Glutamatergic neuron (in vitro differentiated cells): ENCODE results near the gene PPDPF. TPM values are rescaled to one million over a fixed set of nuclear protein-coding genes. Genes with fewer than 3 reads are reported as not detected.

Experiments used
- DNase-seq: peaks from one replicate; pipeline ENCODE4 v3.0.0; 2022
- H3K27ac Mint-ChIP-seq: one replicate; pipeline ENCODE4 v1.8.0; 2020; ENCODE audit warnings: mild to moderate bottlenecking, mixed read lengths, inconsistent platforms; ENCODE audit not compliant: unreplicated experiment
- H3K27me3 Mint-ChIP-seq: one replicate; pipeline ENCODE4 v1.8.0; 2020; ENCODE audit warnings: mild to moderate bottlenecking, moderate library complexity, mixed read lengths, inconsistent platforms; ENCODE audit not compliant: unreplicated experiment
- H3K36me3 Mint-ChIP-seq: one replicate; pipeline ENCODE4 v1.8.0; 2020; ENCODE audit warnings: mild to moderate bottlenecking, mixed read lengths, inconsistent platforms; ENCODE audit not compliant: unreplicated experiment
- H3K4me1 Mint-ChIP-seq: one replicate; pipeline ENCODE4 v1.8.0; 2020; ENCODE audit warnings: mild to moderate bottlenecking, low read depth, mixed read lengths, inconsistent platforms; ENCODE audit not compliant: unreplicated experiment
- H3K4me3 Mint-ChIP-seq: one replicate; pipeline ENCODE4 v1.8.0; 2020; ENCODE audit warnings: mild to moderate bottlenecking, mixed read lengths, inconsistent platforms; ENCODE audit not compliant: unreplicated experiment
- H3K9me3 Mint-ChIP-seq: one replicate; pipeline ENCODE4 v1.8.0; 2020; ENCODE audit warnings: mild to moderate bottlenecking, moderate library complexity, mixed read lengths, inconsistent platforms; ENCODE audit not compliant: unreplicated experiment
- total RNA-seq: library from RNA; stranded (reverse); fragmentation: NEBNext Ultra II Directional; extraction: Animal tissue kit (Norgen Biotek cat#: 25700); gene quantifications from one replicate; pipeline ENCODE4 v1.2.1, GENCODE V29; 2021; ENCODE audit not compliant: unreplicated experiment
- TF ChIP-seq, protein P1 (sequence below): fragments of 200-600 bp; sonication (generic); IDR thresholded peaks from one replicate; pipeline ENCODE4 v1.5.0; 2021; ENCODE audit not compliant: partially characterized antibody, unreplicated experiment

PPDPF gene
- total RNA-seq, 1 donor from 2014 or later, result 293 TPM

DNA sequence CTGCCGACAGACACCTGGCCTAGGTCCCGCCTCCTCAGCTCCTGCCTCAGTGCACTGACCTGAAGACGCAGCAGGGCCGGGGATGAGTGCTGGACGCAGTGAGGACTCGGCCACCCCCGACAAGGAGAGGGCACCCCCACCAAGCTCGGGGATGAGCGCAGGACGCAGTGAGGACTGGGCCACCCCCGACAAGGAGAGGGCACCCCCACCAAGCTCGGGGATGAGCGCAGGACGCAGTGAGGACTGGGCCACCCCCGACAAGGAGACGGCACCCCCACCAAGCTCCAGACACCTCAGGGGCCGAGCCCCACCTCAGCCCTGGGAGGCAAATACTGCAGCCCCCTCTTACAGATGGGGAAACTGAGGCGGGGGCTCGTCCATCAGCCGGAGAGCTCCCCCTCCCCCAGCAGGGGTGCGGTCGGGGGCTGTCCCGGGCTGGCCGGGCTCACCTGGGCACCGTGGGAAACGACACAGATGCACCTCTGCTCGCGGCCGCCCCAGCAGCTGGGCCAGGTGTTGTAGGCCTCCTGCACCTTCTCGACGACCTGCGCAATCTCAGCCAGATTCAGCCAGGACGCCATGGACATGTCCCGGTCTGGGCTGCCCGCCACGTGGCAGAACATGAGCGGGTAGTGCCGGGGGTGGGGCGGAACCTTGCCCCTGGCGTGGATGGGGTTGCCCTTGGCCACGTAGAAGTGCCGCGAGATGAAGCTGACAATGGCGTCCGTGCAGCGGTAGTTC, 46.0 kb downstream of the PPDPF start:
- Mint-ChIP-seq H3K36me3 (no peaks in the 10 kb centered on the region), H3K4me3 (no peak overlapping the region), H3K27me3 (peaks cover 1% of the 10 kb centered on the region), H3K4me1 (no peaks in the 10 kb centered on the region), H3K9me3 (no peaks in the 10 kb centered on the region), H3K27ac (no peak overlapping the region)
- no peak for DNase-seq
- TF ChIP-seq, protein P1, sequence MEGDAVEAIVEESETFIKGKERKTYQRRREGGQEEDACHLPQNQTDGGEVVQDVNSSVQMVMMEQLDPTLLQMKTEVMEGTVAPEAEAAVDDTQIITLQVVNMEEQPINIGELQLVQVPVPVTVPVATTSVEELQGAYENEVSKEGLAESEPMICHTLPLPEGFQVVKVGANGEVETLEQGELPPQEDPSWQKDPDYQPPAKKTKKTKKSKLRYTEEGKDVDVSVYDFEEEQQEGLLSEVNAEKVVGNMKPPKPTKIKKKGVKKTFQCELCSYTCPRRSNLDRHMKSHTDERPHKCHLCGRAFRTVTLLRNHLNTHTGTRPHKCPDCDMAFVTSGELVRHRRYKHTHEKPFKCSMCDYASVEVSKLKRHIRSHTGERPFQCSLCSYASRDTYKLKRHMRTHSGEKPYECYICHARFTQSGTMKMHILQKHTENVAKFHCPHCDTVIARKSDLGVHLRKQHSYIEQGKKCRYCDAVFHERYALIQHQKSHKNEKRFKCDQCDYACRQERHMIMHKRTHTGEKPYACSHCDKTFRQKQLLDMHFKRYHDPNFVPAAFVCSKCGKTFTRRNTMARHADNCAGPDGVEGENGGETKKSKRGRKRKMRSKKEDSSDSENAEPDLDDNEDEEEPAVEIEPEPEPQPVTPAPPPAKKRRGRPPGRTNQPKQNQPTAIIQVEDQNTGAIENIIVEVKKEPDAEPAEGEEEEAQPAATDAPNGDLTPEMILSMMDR, result no peak

DNA sequence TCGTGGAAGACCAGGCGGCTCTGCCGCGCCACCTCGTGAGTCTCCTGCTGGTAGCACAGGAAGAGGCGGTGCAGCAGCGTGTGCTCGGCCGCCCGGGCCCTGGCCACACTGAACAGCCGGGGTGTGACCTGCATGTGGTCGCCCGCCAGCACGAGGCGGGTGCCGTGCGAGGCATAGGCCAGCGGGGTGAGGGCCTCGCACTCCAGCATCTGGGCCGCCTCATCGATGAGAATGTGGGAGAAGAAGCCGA, 46.5 kb downstream of the PPDPF start:
- Mint-ChIP-seq H3K4me1 (no peaks in the 10 kb centered on the region), H3K36me3 (no peaks in the 10 kb centered on the region), H3K9me3 (no peaks in the 10 kb centered on the region), H3K27ac (no peak overlapping the region), H3K27me3 (peaks cover 1% of the 10 kb centered on the region), H3K4me3 (no peak overlapping the region)
- no peak for DNase-seq
- TF ChIP-seq, protein P1, result no peak

DNA sequence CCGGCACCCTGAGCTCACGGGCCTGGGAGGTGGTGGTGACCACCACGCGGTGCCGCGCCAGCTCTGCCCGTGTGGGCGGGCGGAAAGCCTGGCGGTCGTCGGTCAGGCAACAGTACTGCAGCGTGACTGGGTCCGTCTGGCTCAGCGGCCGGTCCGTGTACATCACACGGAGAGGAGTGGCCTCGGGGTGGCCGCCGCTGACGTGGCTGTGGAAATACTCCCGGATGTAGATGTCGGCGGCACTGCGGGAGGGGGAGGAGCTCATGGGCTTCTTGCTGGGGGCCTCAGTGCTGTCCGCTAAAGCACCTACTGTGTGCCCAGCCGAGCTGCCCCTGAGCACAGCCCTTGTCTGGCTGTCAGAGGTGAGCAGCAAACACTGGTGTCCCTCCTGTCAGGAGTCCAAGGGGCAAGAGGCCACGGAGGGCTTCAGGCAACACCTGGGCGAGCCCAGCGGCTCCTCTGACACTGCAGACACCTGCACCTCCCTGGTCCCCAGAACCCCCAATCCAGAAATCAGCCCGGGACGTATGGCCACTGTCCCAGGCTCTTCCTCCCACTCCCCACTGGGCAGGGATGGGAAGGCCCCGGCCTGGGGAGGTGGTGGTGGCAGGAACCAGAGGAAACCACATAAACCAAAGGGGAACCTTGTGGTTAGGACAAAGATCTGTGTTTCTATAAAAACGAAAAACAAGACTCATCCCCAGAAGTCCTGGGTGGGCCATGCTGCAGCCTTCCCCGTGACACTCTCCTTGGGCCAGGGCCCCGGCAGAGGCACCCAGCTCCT, 47.0 kb downstream of the PPDPF start:
- DNase-seq, result no peak
- H3K36me3 Mint-ChIP-seq, result no peaks in the 10 kb centered on the region
- H3K27ac Mint-ChIP-seq, result no peak overlapping the region
- H3K9me3 Mint-ChIP-seq, result no peaks in the 10 kb centered on the region
- TF ChIP-seq, protein P1, result no peak
- peaks cover 1% of the 10 kb centered on the region for H3K27me3 Mint-ChIP-seq
- H3K4me1 Mint-ChIP-seq, result no peaks in the 10 kb centered on the region
- no peak overlapping the region for H3K4me3 Mint-ChIP-seq

DNA sequence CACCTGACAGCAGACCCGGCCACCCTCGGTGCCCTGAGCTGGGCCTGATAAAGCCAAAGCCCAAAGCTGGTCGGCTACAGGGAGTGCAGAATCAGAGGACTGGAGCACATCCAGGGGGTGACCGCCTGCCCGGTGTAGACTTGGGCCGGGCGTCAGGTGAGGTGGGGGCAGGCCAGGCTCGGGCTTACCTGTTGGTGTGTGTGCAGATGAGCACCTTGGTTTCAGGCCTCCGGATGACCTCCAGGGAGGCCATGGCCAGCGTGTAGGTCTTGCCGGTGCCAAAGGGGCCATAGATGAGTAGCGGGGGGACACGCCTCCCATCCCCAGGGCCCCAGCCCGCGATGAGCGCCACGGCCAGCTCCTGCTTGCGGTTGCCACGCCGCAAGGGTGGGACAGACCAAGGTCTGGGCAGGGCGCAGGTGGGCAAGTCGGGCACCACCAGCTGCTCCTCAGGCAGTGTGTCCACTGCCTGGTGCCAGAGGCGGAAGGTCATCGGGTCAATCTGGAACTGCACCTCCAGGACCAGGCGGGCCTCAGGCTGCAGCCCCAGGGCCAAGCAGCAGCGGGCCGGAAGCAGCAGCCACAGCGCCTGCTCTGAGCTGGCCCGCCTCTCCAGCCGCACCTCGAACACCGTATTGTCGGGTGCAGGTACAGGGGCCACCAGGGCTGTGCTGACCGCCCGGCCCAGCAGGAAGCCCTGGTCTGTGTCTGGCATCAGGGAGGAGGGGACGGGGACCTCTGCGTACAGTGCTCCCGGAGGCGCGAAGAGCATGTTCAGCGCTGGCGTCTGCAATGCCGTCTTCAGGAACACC, 47.8 kb downstream of the PPDPF start:
- H3K27me3 Mint-ChIP-seq, result peaks cover 1% of the 10 kb centered on the region
- TF ChIP-seq, protein P1, result no peak
- no peak overlapping the region for H3K27ac Mint-ChIP-seq
- H3K4me1 Mint-ChIP-seq, result no peaks in the 10 kb centered on the region
- no peaks in the 10 kb centered on the region for H3K36me3 Mint-ChIP-seq
- no peak overlapping the region for H3K4me3 Mint-ChIP-seq
- no peaks in the 10 kb centered on the region for H3K9me3 Mint-ChIP-seq
- DNase-seq, result no peak
